ENCODE measurements around the gene HPGDS. TPM values are rescaled to one million over a fixed set of nuclear protein-coding genes. Genes with fewer than 3 reads are reported as not detected.
A peak's percentile ranks its signal among the peaks of the same experiment; 100 is the strongest.

Gene HPGDS
- polyA plus RNA-seq, 4 donors: 2.5 to 9.5 (median 4.7) TPM

DNA sequence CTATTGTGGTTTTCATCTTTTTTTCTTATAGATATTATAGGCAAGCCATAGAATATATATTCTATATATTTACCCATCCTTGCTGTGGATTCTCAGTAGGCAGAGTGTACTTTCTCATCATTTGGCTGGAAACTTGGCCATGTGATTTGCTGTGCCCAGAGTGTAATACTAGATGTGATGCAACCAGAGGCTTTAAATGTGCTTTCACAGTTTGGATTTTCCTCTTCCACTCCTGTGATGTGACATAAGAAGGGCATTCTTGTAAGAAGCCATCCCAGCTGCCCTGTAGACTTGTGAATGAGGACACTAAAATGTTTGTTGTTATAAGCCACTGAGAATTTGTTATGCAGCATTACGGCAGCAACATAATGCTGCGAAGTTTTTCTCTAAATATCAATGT lies 10.4 kb upstream of the HPGDS start:
- H3K9me3 ChIP-seq (ENCODE audit: control insufficient read depth in 2 of 2, insufficient read depth in 1 of 2, low read depth in 1 of 2, low read length in 1 of 2): no peaks in the 10 kb centered on the region
- DNase-seq: no peak
- 94 to 97% (median 95%) methylated on average over 2 of the region's 2 CpGs for WGBS, 3 donors
- no peaks in the 10 kb centered on the region for H3K27me3 ChIP-seq (ENCODE audit: control insufficient read depth in 3 of 3, insufficient read depth in 3 of 3, low read length in 3 of 3)
- H3K4me1 ChIP-seq (ENCODE audit: control insufficient read depth in 3 of 3, insufficient read depth in 2 of 3, low read depth in 1 of 3, low read length in 2 of 3): no peaks in the 10 kb centered on the region
- no peaks in the 10 kb centered on the region for H3K36me3 ChIP-seq (ENCODE audit: control insufficient read depth in 3 of 3, insufficient read depth in 2 of 3, low read depth in 1 of 3, low read length in 3 of 3)
- no peak overlapping the region for H3K27ac ChIP-seq (ENCODE audit: low read depth in 1 of 3, low read length in 2 of 3)
- no peak for FAIRE-seq
- no peak overlapping the region for H3K4me3 ChIP-seq (ENCODE audit: low read depth in 1 of 3, low read length in 3 of 3)

DNA sequence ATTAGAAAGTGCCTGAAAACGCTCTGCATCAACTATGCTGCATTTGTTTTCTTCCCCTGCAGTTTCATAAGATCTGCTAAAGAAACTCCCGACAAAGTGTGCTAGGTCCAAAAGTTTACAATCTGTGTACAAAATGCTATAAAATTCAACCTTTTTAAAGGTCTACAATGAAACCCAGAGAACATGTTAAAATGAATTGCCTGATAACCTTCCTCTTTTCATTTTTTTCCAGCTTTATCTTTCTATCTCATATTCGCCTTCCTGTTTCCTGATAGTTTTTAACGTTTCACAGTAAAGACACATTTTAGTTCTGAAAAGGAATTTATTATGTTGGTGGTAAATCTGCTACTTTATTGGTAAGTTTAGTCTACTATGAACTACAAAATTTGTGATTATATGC lies 9.5 kb upstream of the HPGDS start:
- no peak for FAIRE-seq
- WGBS, 3 donors: 45 to 56% (median 51%) methylated on average over 4 of the region's 4 CpGs

DNA sequence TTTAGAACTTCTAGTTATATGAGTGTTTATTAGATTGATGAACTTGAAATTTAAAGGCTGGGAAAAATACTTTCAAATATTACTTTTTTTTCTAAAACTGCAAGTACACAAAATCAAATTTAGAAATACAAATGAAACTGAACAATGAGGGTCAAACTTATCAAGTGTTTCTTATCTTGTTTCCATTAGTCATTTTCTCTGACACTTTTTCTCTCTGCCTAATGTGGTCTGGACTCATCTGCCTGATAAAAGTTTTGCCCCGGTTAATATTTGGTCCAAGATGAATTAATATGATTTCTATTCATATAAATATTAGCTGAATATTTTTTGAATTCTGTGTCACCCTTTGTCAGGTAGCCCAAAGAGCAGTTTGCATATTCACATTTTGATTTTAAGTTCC lies 8.7 kb upstream of the HPGDS start:
- H3K9me3 ChIP-seq (ENCODE audit: control insufficient read depth in 2 of 2, insufficient read depth in 1 of 2, low read depth in 1 of 2, low read length in 1 of 2): no peaks in the 10 kb centered on the region
- WGBS, 3 donors: 58 to 71% (median 66%) methylated on average over 1 of the region's 1 CpG
- no peaks in the 10 kb centered on the region for H3K27me3 ChIP-seq (ENCODE audit: control insufficient read depth in 3 of 3, insufficient read depth in 3 of 3, low read length in 3 of 3)
- H3K4me1 ChIP-seq (ENCODE audit: control insufficient read depth in 3 of 3, insufficient read depth in 2 of 3, low read depth in 1 of 3, low read length in 2 of 3): no peaks in the 10 kb centered on the region
- H3K27ac ChIP-seq (ENCODE audit: low read depth in 1 of 3, low read length in 2 of 3): no peak overlapping the region
- H3K4me3 ChIP-seq (ENCODE audit: low read depth in 1 of 3, low read length in 3 of 3): no peak overlapping the region
- FAIRE-seq (no peak), DNase-seq (no peak)
- no peaks in the 10 kb centered on the region for H3K36me3 ChIP-seq (ENCODE audit: control insufficient read depth in 3 of 3, insufficient read depth in 2 of 3, low read depth in 1 of 3, low read length in 3 of 3)

More for the DNA sequence above, 9.5 kb upstream of the HPGDS start:
- H3K36me3 ChIP-seq (ENCODE audit: control insufficient read depth in 3 of 3, insufficient read depth in 2 of 3, low read depth in 1 of 3, low read length in 3 of 3): no peaks in the 10 kb centered on the region
- H3K4me1 ChIP-seq (ENCODE audit: control insufficient read depth in 3 of 3, insufficient read depth in 2 of 3, low read depth in 1 of 3, low read length in 2 of 3): no peaks in the 10 kb centered on the region
- no peaks in the 10 kb centered on the region for H3K9me3 ChIP-seq (ENCODE audit: control insufficient read depth in 2 of 2, insufficient read depth in 1 of 2, low read depth in 1 of 2, low read length in 1 of 2)
- DNase-seq: no peak
- no peak overlapping the region for H3K4me3 ChIP-seq (ENCODE audit: low read depth in 1 of 3, low read length in 3 of 3)
- no peak overlapping the region for H3K27ac ChIP-seq (ENCODE audit: low read depth in 1 of 3, low read length in 2 of 3)
- H3K27me3 ChIP-seq (ENCODE audit: control insufficient read depth in 3 of 3, insufficient read depth in 3 of 3, low read length in 3 of 3): no peaks in the 10 kb centered on the region

DNA sequence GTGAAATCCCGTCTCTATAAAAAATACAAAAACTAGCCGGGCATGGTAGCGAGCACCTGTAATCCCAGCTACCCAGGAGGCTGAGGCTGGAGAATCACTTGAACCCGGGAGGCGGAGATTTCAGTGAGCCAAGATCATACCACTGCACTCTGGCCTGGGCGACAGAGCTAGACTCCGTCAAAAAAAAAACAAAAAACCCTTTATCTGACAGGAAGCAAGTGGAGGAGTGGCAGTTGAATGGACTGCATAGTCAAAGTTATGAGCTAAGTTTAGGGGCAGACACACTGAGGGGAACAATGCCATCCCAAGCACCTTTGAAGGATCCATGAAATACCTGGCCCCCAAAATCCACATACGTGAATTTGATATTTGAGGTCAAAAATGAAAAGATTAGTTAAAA lies 7.5 kb upstream of the HPGDS start:
- FAIRE-seq: no peak
- H3K27ac ChIP-seq (ENCODE audit: low read depth in 1 of 3, low read length in 2 of 3): no peak overlapping the region
- H3K9me3 ChIP-seq (ENCODE audit: control insufficient read depth in 2 of 2, insufficient read depth in 1 of 2, low read depth in 1 of 2, low read length in 1 of 2): no peaks in the 10 kb centered on the region
- no peaks in the 10 kb centered on the region for H3K4me1 ChIP-seq (ENCODE audit: control insufficient read depth in 3 of 3, insufficient read depth in 2 of 3, low read depth in 1 of 3, low read length in 2 of 3)
- no peak for DNase-seq
- no peak overlapping the region for H3K4me3 ChIP-seq (ENCODE audit: low read depth in 1 of 3, low read length in 3 of 3)
- no peaks in the 10 kb centered on the region for H3K36me3 ChIP-seq (ENCODE audit: control insufficient read depth in 3 of 3, insufficient read depth in 2 of 3, low read depth in 1 of 3, low read length in 3 of 3)
- no peaks in the 10 kb centered on the region for H3K27me3 ChIP-seq (ENCODE audit: control insufficient read depth in 3 of 3, insufficient read depth in 3 of 3, low read length in 3 of 3)
- WGBS, 3 donors: 85 to 89% (median 89%) methylated on average over 8 of the region's 8 CpGs

- 83 to 88% (median 83%) methylated on average over 1 of the region's 1 CpG for WGBS, 3 donors
- Histone ChIP-seq H3K27ac (ENCODE audit: low read depth in 1 of 3, low read length in 2 of 3) (no peak overlapping the region), H3K4me3 (ENCODE audit: low read depth in 1 of 3, low read length in 3 of 3) (no peak overlapping the region), H3K4me1 (ENCODE audit: control insufficient read depth in 3 of 3, insufficient read depth in 2 of 3, low read depth in 1 of 3, low read length in 2 of 3) (no peaks in the 10 kb centered on the region), H3K36me3 (ENCODE audit: control insufficient read depth in 3 of 3, insufficient read depth in 2 of 3, low read depth in 1 of 3, low read length in 3 of 3) (no peaks in the 10 kb centered on the region), H3K9me3 (ENCODE audit: control insufficient read depth in 2 of 2, insufficient read depth in 1 of 2, low read depth in 1 of 2, low read length in 1 of 2) (no peaks in the 10 kb centered on the region), H3K27me3 (ENCODE audit: control insufficient read depth in 3 of 3, insufficient read depth in 3 of 3, low read length in 3 of 3) (no peaks in the 10 kb centered on the region)
- FAIRE-seq: no peak
- DNase-seq: no peak
These were observed 6.6 kb upstream of the HPGDS start for GRCh38 chr4:94349193-94349592.

GRCh38 chr4:94348666-94349065 lies 6.0 kb upstream of the HPGDS start:
- Histone ChIP-seq H3K36me3 (ENCODE audit: control insufficient read depth in 3 of 3, insufficient read depth in 2 of 3, low read depth in 1 of 3, low read length in 3 of 3) (no peaks in the 10 kb centered on the region), H3K27ac (ENCODE audit: low read depth in 1 of 3, low read length in 2 of 3) (no peak overlapping the region), H3K27me3 (ENCODE audit: control insufficient read depth in 3 of 3, insufficient read depth in 3 of 3, low read length in 3 of 3) (no peaks in the 10 kb centered on the region), H3K4me3 (ENCODE audit: low read depth in 1 of 3, low read length in 3 of 3) (no peak overlapping the region), H3K9me3 (ENCODE audit: control insufficient read depth in 2 of 2, insufficient read depth in 1 of 2, low read depth in 1 of 2, low read length in 1 of 2) (no peaks in the 10 kb centered on the region), H3K4me1 (ENCODE audit: control insufficient read depth in 3 of 3, insufficient read depth in 2 of 3, low read depth in 1 of 3, low read length in 2 of 3) (no peaks in the 10 kb centered on the region)
- WGBS, 3 donors: 84 to 92% (median 88%) methylated on average over 3 of the region's 3 CpGs
- FAIRE-seq: no peak
- no peak for DNase-seq

DNA sequence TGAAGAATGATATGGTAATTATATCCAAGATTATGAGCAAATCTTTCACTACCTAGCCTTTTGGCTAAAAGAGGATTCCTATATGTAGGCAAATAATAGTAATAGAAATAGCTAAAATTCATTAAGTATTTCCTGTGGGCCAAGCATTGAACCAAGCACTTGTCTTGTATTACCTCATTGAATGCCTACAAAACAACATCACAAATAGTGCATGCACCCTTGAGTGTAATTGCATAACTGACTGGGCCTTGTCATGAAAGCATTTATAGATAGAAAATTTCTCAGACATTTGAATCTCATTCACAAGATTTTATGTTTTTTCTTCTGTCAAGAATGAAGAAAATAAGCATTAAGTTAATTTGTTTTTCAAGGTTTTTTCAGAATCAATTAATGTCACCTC lies 3.9 kb upstream of the HPGDS start:
- DNase-seq: no peak
- H3K4me1 ChIP-seq (ENCODE audit: control insufficient read depth in 3 of 3, insufficient read depth in 2 of 3, low read depth in 1 of 3, low read length in 2 of 3): no peaks in the 10 kb centered on the region
- no peaks in the 10 kb centered on the region for H3K9me3 ChIP-seq (ENCODE audit: control insufficient read depth in 2 of 2, insufficient read depth in 1 of 2, low read depth in 1 of 2, low read length in 1 of 2)
- H3K4me3 ChIP-seq (ENCODE audit: low read depth in 1 of 3, low read length in 3 of 3): no peak overlapping the region
- no peaks in the 10 kb centered on the region for H3K27me3 ChIP-seq (ENCODE audit: control insufficient read depth in 3 of 3, insufficient read depth in 3 of 3, low read length in 3 of 3)
- no peak overlapping the region for H3K27ac ChIP-seq (ENCODE audit: low read depth in 1 of 3, low read length in 2 of 3)
- FAIRE-seq: no peak
- H3K36me3 ChIP-seq (ENCODE audit: control insufficient read depth in 3 of 3, insufficient read depth in 2 of 3, low read depth in 1 of 3, low read length in 3 of 3): no peaks in the 10 kb centered on the region

- H3K9me3 ChIP-seq (ENCODE audit: control insufficient read depth in 2 of 2, insufficient read depth in 1 of 2, low read depth in 1 of 2, low read length in 1 of 2): no peaks in the 10 kb centered on the region
- H3K27me3 ChIP-seq (ENCODE audit: control insufficient read depth in 3 of 3, insufficient read depth in 3 of 3, low read length in 3 of 3): no peaks in the 10 kb centered on the region
- no peak overlapping the region for H3K27ac ChIP-seq (ENCODE audit: low read depth in 1 of 3, low read length in 2 of 3)
- 64 to 86% (median 84%) methylated on average over 2 of the region's 2 CpGs for WGBS, 3 donors
- DNase-seq (no peak), FAIRE-seq (no peak)
- H3K4me3 ChIP-seq (ENCODE audit: low read depth in 1 of 3, low read length in 3 of 3): no peak overlapping the region
- H3K36me3 ChIP-seq (ENCODE audit: control insufficient read depth in 3 of 3, insufficient read depth in 2 of 3, low read depth in 1 of 3, low read length in 3 of 3): no peaks in the 10 kb centered on the region
- H3K4me1 ChIP-seq (ENCODE audit: control insufficient read depth in 3 of 3, insufficient read depth in 2 of 3, low read depth in 1 of 3, low read length in 2 of 3): no peaks in the 10 kb centered on the region
These were observed 3.3 kb upstream of the HPGDS start for GRCh38 chr4:94345969-94346368.

DNA sequence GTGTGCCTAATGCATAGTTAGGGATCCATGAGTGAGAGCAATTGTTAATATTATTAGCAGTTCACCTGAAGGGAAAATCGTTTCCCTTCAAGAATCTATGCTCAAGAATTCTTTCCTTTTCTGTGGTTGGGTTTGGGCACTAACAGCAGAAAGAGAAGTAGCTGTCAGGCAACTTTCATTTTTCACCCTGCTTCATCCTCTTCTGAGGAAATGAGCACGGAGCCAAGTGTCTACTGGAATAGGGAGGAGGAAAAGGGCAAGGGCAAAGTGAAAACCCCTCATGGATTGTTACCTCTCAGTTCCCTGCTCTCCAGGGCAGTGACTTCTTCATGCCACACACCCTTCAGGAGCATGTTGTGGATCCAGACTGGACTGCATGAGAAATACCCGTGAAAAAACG lies 2.6 kb upstream of the HPGDS start:
- Histone ChIP-seq H3K4me3 (ENCODE audit: low read depth in 1 of 3, low read length in 3 of 3) (no peak overlapping the region), H3K27me3 (ENCODE audit: control insufficient read depth in 3 of 3, insufficient read depth in 3 of 3, low read length in 3 of 3) (no peaks in the 10 kb centered on the region), H3K36me3 (ENCODE audit: control insufficient read depth in 3 of 3, insufficient read depth in 2 of 3, low read depth in 1 of 3, low read length in 3 of 3) (no peaks in the 10 kb centered on the region), H3K27ac (ENCODE audit: low read depth in 1 of 3, low read length in 2 of 3) (peak overlapping the region in 1 of 3 donors; percentile 5), H3K9me3 (ENCODE audit: control insufficient read depth in 2 of 2, insufficient read depth in 1 of 2, low read depth in 1 of 2, low read length in 1 of 2) (no peaks in the 10 kb centered on the region), H3K4me1 (ENCODE audit: control insufficient read depth in 3 of 3, insufficient read depth in 2 of 3, low read depth in 1 of 3, low read length in 2 of 3) (no peaks in the 10 kb centered on the region)
- no peak for FAIRE-seq
- DNase-seq: no peak
- 46 to 60% (median 59%) methylated on average over 4 of the region's 4 CpGs for WGBS, 3 donors
